GM18498 (cell line): ENCODE measurements around the gene NUDT13.
"Not testable (repeated sequence)": the region's sequence is repeated elsewhere in the genome, so short reads cannot be mapped to it uniquely, and the experiment has no call there.

Source experiments
- ATAC-seq: cut with Tn5 transposase; IDR thresholded peaks from one replicate; pipeline ENCODE4 v1.9.1; 2021; ENCODE audit warnings: mild to moderate bottlenecking, moderate library complexity; ENCODE audit not compliant: unreplicated experiment

Gene NUDT13

GRCh38 chr10:73097305-73097670, 13.0 kb upstream of the NUDT13 start:
- ATAC-seq: no peak

- ATAC-seq: no peak
These were observed 11.1 kb upstream of the NUDT13 start for GRCh38 chr10:73099141-73099540.

- no peak for ATAC-seq
These were observed 4.0 kb upstream of the NUDT13 start for GRCh38 chr10:73106301-73106700.

GRCh38 chr10:73109248-73109652, 1.0 kb upstream of the NUDT13 start:
- not testable (repeated sequence) for ATAC-seq

- ATAC-seq: not testable (repeated sequence)
These were observed 1.8 kb downstream of the NUDT13 start for GRCh38 chr10:73112032-73112431.

- no peak for ATAC-seq
These were observed 3.3 kb downstream of the NUDT13 start for GRCh38 chr10:73113551-73113950.

- ATAC-seq: no peak
These were observed 5.8 kb downstream of the NUDT13 start for GRCh38 chr10:73116017-73116416.

GRCh38 chr10:73117976-73118743, 7.9 kb downstream of the NUDT13 start:
- ATAC-seq: peak; percentile 77

GRCh38 chr10:73119457-73119856, 9.2 kb downstream of the NUDT13 start:
- ATAC-seq: no peak

- ATAC-seq: no peak
These were observed 9.7 kb downstream of the NUDT13 start for GRCh38 chr10:73119952-73120351.

- ATAC-seq: no peak
These were observed 16.1 kb downstream of the NUDT13 start for GRCh38 chr10:73126343-73126742.

- ATAC-seq: no peak
These were observed 21.0 kb downstream of the NUDT13 start for GRCh38 chr10:73131301-73131700.

- ATAC-seq: no peak
These were observed 21.8 kb downstream of the NUDT13 start for GRCh38 chr10:73131913-73132686.

- ATAC-seq: no peak
These were observed 24.5 kb downstream of the NUDT13 start for GRCh38 chr10:73134727-73135126.

- no peak for ATAC-seq
These were observed 26.4 kb downstream of the NUDT13 start for GRCh38 chr10:73136627-73137026.

GRCh38 chr10:73139251-73139650, 29.0 kb downstream of the NUDT13 start:
- no peak for ATAC-seq

- ATAC-seq: no peak
These were observed 31.3 kb downstream of the NUDT13 start for GRCh38 chr10:73141603-73142002.

- not testable (repeated sequence) for ATAC-seq
These were observed 40.6 kb downstream of the NUDT13 start for GRCh38 chr10:73150633-73151413.

- no peak for ATAC-seq
These were observed 41.8 kb downstream of the NUDT13 start for GRCh38 chr10:73152009-73152408.

- no peak for ATAC-seq
These were observed 45.8 kb downstream of the NUDT13 start for GRCh38 chr10:73156054-73156453.

- no peak for ATAC-seq
These were observed 48.9 kb downstream of the NUDT13 start for GRCh38 chr10:73159038-73159648.
